ENCODE results near the gene FOXL1. TPM values are rescaled to one million over a fixed set of nuclear protein-coding genes. Genes with fewer than 3 reads are reported as not detected.
A peak's percentile ranks its signal among the peaks of the same experiment; 100 is the strongest.

The FOXL1 gene
- total RNA-seq, 2 donors from 2014 or later, result not detected

- Mint-ChIP-seq H3K27me3 (peaks cover 11 to 24% of the 10 kb centered on the region in 2 donors), H3K4me1 (ENCODE audit: low read depth in 2 of 2) (no peaks in the 10 kb centered on the region), H3K36me3 (no peaks in the 10 kb centered on the region), H3K4me3 (no peak overlapping the region), H3K9me3 (no peaks in the 10 kb centered on the region), H3K27ac (no peak overlapping the region)
- ATAC-seq (no peak), DNase-seq (ENCODE audit: low spot score) (no peak)
Observed at GRCh38 chr16:86622700-86623615, 44.6 kb downstream of the FOXL1 start.

- no peak for DNase-seq (ENCODE audit: low spot score)
- Mint-ChIP-seq H3K36me3 (no peaks in the 10 kb centered on the region), H3K27me3 (peaks cover 12 to 32% of the 10 kb centered on the region in 2 donors), H3K4me1 (ENCODE audit: low read depth in 2 of 2) (no peaks in the 10 kb centered on the region), H3K4me3 (no peak overlapping the region), H3K27ac (no peak overlapping the region), H3K9me3 (no peaks in the 10 kb centered on the region)
- ATAC-seq, result peak in 1 of 2 donors; percentile 22
Observed at GRCh38 chr16:86625029-86625428, 46.7 kb downstream of the FOXL1 start.

- DNase-seq (ENCODE audit: low spot score), result no peak
- no peaks in the 10 kb centered on the region for H3K4me1 Mint-ChIP-seq (ENCODE audit: low read depth in 2 of 2)
- no peak for ATAC-seq
- no peak overlapping the region for H3K27ac Mint-ChIP-seq
- no peak overlapping the region for H3K4me3 Mint-ChIP-seq
- H3K9me3 Mint-ChIP-seq, result no peaks in the 10 kb centered on the region
- no peaks in the 10 kb centered on the region for H3K36me3 Mint-ChIP-seq
- H3K27me3 Mint-ChIP-seq, result peaks cover 13 to 36% of the 10 kb centered on the region in 2 donors
Observed at GRCh38 chr16:86625821-86626220, 47.5 kb downstream of the FOXL1 start.

- Mint-ChIP-seq H3K36me3 (no peaks in the 10 kb centered on the region), H3K27ac (no peak overlapping the region), H3K27me3 (peaks cover 17 to 33% of the 10 kb centered on the region in 2 donors), H3K9me3 (no peaks in the 10 kb centered on the region), H3K4me3 (no peak overlapping the region), H3K4me1 (ENCODE audit: low read depth in 2 of 2) (peaks cover 0 to 4% of the 10 kb centered on the region in 2 donors)
- ATAC-seq (peak in 1 of 2 donors; percentile 31), DNase-seq (ENCODE audit: low spot score) (no peak)
Observed at GRCh38 chr16:86626284-86626683, 47.9 kb downstream of the FOXL1 start.

GRCh38 chr16:86626966-86627365, 48.6 kb downstream of the FOXL1 start:
- no peak overlapping the region for H3K27ac Mint-ChIP-seq
- H3K4me1 Mint-ChIP-seq (ENCODE audit: low read depth in 2 of 2), result peaks cover 0 to 9% of the 10 kb centered on the region in 2 donors
- H3K9me3 Mint-ChIP-seq, result no peaks in the 10 kb centered on the region
- H3K27me3 Mint-ChIP-seq, result peaks cover 14 to 28% of the 10 kb centered on the region in 2 donors
- H3K4me3 Mint-ChIP-seq, result no peak overlapping the region
- DNase-seq (ENCODE audit: low spot score) (no peak), ATAC-seq (no peak)
- H3K36me3 Mint-ChIP-seq, result no peaks in the 10 kb centered on the region

- ATAC-seq (no peak), DNase-seq (ENCODE audit: low spot score) (no peak)
- H3K9me3 Mint-ChIP-seq, result no peaks in the 10 kb centered on the region
- peaks cover 21 to 26% of the 10 kb centered on the region in 2 donors for H3K27me3 Mint-ChIP-seq
- no peak overlapping the region for H3K27ac Mint-ChIP-seq
- no peak overlapping the region for H3K4me3 Mint-ChIP-seq
- no peaks in the 10 kb centered on the region for H3K36me3 Mint-ChIP-seq
- H3K4me1 Mint-ChIP-seq (ENCODE audit: low read depth in 2 of 2), result peaks cover 0 to 9% of the 10 kb centered on the region in 2 donors
Observed at GRCh38 chr16:86628614-86629013, 50.3 kb downstream of the FOXL1 start.

DNA sequence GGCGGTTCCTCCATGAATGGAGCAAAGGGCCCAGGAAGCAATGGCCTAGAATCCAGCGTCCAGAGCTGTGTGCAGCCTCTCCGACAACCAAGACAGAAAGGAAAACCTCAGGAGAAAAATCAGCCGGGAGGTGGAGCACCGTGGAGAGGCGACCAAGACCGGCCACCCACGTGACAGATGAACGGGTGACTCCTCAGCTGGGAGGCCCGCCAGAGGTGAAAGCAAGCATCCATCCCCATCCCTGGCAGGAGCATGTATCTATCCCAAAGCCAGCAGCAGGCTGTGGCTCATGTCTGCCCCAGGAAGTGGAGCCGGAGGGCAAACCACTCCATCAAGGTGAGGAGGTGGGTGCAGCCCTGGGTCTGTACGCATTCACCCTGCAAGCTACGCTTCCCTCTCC, 52.1 kb downstream of the FOXL1 start:
- H3K9me3 Mint-ChIP-seq, result no peaks in the 10 kb centered on the region
- no peak overlapping the region for H3K4me3 Mint-ChIP-seq
- ATAC-seq (no peak), DNase-seq (ENCODE audit: low spot score) (no peak)
- H3K27ac Mint-ChIP-seq, result no peak overlapping the region
- no peaks in the 10 kb centered on the region for H3K36me3 Mint-ChIP-seq
- H3K27me3 Mint-ChIP-seq, result peaks cover 20 to 23% of the 10 kb centered on the region in 2 donors
- H3K4me1 Mint-ChIP-seq (ENCODE audit: low read depth in 2 of 2), result peaks cover 0 to 9% of the 10 kb centered on the region in 2 donors

GRCh38 chr16:86631444-86631843, 53.1 kb downstream of the FOXL1 start:
- peaks cover 23 to 25% of the 10 kb centered on the region in 2 donors for H3K27me3 Mint-ChIP-seq
- no peaks in the 10 kb centered on the region for H3K9me3 Mint-ChIP-seq
- H3K27ac Mint-ChIP-seq, result no peak overlapping the region
- no peak for DNase-seq (ENCODE audit: low spot score)
- no peak overlapping the region for H3K4me3 Mint-ChIP-seq
- no peak for ATAC-seq
- H3K4me1 Mint-ChIP-seq (ENCODE audit: low read depth in 2 of 2), result peaks cover 0 to 9% of the 10 kb centered on the region in 2 donors
- H3K36me3 Mint-ChIP-seq, result no peaks in the 10 kb centered on the region

Other genes with a start within 250 kb of the FOXL1 start
- not detected for gene FOXF1, start 68.0 kb upstream of the FOXL1 start, total RNA-seq
- 10 to 100 TPM; 24.3 to 32.8 TPM for gene MTHFSD, start 23.3 kb upstream of the FOXL1 start, total RNA-seq
- not detected for gene FOXC2, start 11.7 kb upstream of the FOXL1 start, total RNA-seq

All from natural killer cell treated with Interleukin-12 subunit alpha and Interleukin-12 subunit beta and Interleukin-15 and Interleukin-18, amount 100 ng/mL, for 72 hours (primary cell).